Lower leg skin (tissue), 4 donors: ENCODE data around the gene SLC12A3. TPM values are rescaled to one million over a fixed set of nuclear protein-coding genes. Genes with fewer than 3 reads are reported as not detected.

Experiments
- DNase-seq, 2 donors: peaks; one replicate each; pipeline ENCODE4 v3.0.0-alpha.2; 2019; ENCODE audit warnings: low spot score in 2 of 2
- H3K4me3 ChIP-seq: fragments of 200-600 bp; sonication (generic); 2 replicates; pipeline ENCODE4 v1.5.1; 2017; ENCODE audit warnings: mild to moderate bottlenecking, low read depth; ENCODE audit not compliant: poor library complexity, severe bottlenecking
- POLR2A ChIP-seq, 2 donors: fragments of 450-650 bp; IDR thresholded peaks; one replicate each; pipeline ENCODE4 v1.6.1; 2016 to 2017; ENCODE audit warnings: antibody characterized with exemption in 2 of 2, mild to moderate bottlenecking in 1 of 2, moderate library complexity in 1 of 2
- WGBS, 2 donors: methylation state at CpG; one replicate each; pipeline ENCODE4 v1.1.5; 2018; 5-methylcytosine and 5-hydroxymethylcytosine counted together
- intact Hi-C: fragments of 100-400 bp; cut with DNase I; formaldehyde crosslinking; loops from one replicate; pipeline ENCODE4 v1.15.0; 2023; ENCODE audit warnings: low total_unique reads
- total RNA-seq, 4 donors: library from RNA; depleted of rRNA; stranded (reverse); fragments of >200 nt; gene quantifications; one replicate each; pipeline ENCODE4 v1.1.0, GENCODE V29; 2016
- TF ChIP-seq, protein P1 (sequence below), 3 donors: fragments of 450-650 bp; IDR thresholded peaks; one replicate each; pipeline ENCODE4 v1.5.1; 2016; ENCODE audit warnings: antibody characterized with exemption in 3 of 3, mild to moderate bottlenecking in 3 of 3, moderate library complexity in 2 of 3

SLC12A3 gene
- total RNA-seq, 4 donors from 2014 or later = not detected

DNA sequence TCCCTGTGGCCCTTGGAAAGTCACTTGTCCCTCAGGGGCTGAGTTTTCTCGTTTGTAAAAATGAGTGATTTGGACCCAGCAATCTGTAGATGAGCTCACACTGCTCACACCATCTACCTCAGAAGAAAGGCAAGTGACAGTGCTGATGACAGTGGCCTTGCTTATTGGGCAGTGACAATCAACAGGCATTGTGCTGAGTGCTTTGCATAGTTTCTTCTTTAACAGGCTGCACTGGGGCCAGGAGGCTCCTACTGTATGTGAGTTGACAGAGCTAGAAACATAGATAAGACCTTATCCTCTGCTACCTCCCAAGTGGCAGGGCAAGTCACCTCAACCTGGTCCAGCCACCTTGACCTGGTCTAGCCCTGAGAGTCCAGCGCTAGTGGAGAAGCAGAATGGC is 29.7 kb upstream of the SLC12A3 start:
- H3K4me3 ChIP-seq = no peak overlapping the region
- 82 to 85% methylated on average over 2 of the region's 2 CpGs for WGBS, 2 donors
- intact Hi-C loops = no loop called here
- DNase-seq = no peak
- TF ChIP-seq, protein P1, sequence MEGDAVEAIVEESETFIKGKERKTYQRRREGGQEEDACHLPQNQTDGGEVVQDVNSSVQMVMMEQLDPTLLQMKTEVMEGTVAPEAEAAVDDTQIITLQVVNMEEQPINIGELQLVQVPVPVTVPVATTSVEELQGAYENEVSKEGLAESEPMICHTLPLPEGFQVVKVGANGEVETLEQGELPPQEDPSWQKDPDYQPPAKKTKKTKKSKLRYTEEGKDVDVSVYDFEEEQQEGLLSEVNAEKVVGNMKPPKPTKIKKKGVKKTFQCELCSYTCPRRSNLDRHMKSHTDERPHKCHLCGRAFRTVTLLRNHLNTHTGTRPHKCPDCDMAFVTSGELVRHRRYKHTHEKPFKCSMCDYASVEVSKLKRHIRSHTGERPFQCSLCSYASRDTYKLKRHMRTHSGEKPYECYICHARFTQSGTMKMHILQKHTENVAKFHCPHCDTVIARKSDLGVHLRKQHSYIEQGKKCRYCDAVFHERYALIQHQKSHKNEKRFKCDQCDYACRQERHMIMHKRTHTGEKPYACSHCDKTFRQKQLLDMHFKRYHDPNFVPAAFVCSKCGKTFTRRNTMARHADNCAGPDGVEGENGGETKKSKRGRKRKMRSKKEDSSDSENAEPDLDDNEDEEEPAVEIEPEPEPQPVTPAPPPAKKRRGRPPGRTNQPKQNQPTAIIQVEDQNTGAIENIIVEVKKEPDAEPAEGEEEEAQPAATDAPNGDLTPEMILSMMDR (IDR thresholded peaks at IDR 0.05) = no peak
- TF ChIP-seq POLR2A (IDR thresholded peaks at IDR 0.05) = no peak

DNA sequence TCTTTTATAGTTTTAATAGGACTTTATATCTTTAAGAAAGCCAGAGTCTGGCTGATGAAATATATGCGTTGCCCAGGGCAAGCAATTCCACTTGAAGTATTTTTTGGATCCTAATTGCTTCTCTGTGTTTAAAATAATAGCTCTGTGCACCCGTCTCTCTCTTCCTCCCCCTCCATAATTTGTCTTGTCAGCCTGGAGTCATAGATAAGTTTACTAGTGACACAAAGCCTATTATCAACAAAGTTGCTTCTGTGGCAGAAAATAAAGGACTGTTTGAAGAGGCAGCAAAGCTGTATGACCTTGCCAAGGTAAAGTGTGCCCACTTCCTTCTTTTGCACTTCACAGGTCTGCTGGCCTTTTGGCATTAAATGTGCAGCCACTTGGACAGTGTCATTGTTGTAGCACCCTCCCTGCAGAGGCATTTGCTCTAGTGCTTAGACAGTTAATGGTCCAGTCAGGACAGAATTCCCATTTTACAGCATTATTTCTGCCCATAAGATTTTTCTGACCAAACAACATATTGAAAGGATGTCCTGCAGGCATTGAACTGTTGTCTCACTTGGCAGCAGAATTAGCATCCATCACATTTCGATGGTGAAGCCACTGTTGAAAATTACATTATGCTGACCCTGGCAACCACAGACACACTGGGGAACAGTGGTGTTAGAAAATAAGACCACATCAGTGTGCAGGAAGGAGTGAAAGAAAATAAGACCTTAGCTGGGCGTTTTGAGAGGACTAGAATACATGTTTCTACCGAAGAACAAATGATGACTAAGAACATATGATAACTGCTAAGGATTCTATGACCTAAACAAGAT is 28.4 kb upstream of the SLC12A3 start:
- intact Hi-C loops = no loop called here
- H3K4me3 ChIP-seq = no peak overlapping the region
- DNase-seq = no peak
- WGBS, 2 donors = 73 to 77% methylated on average over 5 of the region's 5 CpGs
- TF ChIP-seq, protein P1 (IDR thresholded peaks at IDR 0.05) = no peak
- TF ChIP-seq POLR2A (IDR thresholded peaks at IDR 0.05) = no peak

DNA sequence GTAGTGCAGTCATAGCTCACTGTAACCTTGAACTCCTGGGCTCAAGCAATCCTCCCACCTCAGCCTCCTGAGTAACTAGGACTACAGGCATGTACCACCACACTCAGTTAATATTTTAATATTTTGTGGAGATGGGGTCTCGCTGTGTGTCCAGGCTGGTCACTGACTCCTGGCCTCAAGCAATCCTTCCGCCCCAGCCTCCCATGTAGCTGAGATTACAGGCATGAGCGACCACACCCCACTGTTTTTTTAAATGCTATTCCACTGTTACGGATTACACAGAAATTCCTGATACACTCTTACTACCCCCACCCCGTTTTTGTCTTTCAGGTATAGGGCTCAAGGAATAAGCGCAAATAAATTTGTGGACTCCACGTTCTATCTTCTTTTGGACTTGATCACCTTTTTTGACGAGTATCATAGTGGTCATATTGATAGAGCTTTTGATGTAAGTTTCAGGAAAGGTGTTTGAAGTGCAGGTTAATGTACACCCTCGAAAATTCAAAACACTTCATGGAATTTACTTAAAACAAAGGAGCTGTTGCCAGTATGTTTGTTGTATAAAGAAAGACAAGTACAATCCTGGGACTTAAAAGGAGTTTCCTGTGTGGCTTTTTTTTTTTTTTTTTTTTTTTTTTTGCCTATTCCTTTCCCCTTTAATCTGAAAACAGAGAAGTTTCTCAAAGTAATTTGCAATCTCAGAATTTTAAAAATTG is 26.2 kb upstream of the SLC12A3 start:
- no peak for TF ChIP-seq POLR2A (IDR thresholded peaks at IDR 0.05)
- H3K4me3 ChIP-seq = no peak overlapping the region
- no peak for DNase-seq
- intact Hi-C loops = no loop called here
- 89% methylated on average over 9 of the region's 9 CpGs for WGBS, 2 donors

DNA sequence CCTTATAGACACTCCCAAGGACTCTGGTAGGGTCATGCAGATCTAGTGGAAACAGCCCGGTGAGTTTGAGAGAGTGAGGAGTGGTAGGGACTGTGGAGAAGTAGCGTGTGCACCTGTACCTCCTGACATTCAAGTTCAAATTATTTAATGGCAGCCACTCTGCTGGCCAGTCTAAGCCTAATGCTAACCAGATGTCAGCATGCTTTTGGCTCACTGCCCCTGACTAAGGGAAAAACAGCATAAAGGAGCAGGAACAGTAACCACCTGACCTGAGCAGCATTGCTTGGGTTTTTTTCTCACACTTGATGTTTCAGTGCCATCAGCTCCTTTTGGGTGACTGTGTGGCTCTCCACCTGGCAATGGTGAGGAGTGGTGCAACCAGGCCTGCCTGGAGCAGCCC is 23.8 kb upstream of the SLC12A3 start:
- no peak overlapping the region for H3K4me3 ChIP-seq
- TF ChIP-seq POLR2A (IDR thresholded peaks at IDR 0.05) = no peak
- TF ChIP-seq, protein P1 (IDR thresholded peaks at IDR 0.05) = no peak
- 76 to 85% methylated on average over 2 of the region's 2 CpGs for WGBS, 2 donors
- peak in 1 of 2 donors; percentile 78 for DNase-seq
- intact Hi-C loops = no loop called here

DNA sequence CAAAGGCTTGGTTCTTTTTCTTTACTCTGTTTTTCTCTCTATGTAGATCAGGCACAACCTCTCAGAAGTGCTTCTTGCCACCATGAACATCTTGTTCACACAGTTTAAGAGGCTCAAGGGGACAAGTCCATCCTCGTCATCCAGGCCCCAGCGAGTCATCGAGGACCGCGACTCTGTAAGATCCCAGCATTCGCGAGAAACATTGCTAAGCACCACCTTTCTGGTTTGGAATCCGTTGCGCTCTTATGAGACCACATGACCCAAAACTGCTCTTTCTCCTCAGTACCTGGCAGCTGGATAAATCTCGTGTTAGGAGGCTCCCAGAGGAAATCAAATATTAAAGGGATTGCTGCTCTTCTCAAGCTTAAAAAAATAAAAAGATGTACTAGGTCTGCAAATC is 23.3 kb upstream of the SLC12A3 start:
- intact Hi-C loops = no loop called here
- no peak overlapping the region for H3K4me3 ChIP-seq
- peak in 1 of 2 donors; percentile 75 for DNase-seq
- TF ChIP-seq, protein P1 (IDR thresholded peaks at IDR 0.05) = no peak
- no peak for TF ChIP-seq POLR2A (IDR thresholded peaks at IDR 0.05)
- 92 to 94% methylated on average over 10 of the region's 10 CpGs for WGBS, 2 donors

DNA sequence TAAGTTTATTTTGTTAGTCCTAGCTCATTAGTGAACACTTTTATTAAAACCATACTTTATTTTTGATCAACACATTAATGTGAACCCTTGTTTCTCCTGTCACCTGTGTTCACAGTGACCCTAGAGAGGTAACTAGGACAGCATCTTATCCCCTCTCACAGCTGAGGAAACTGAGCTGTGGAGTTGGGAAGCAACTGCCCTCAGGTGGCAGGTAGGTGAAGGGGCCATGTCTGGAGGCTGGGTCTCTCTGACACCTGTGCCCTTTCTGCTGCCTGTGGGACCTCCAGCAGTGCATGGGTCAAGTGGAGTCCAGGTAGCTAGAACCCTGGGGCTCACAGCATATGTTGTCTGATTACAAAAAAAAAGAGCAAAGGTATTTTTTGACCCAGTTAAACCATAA is 22.9 kb upstream of the SLC12A3 start:
- DNase-seq = peak in 1 of 2 donors; percentile 43
- intact Hi-C loops = no loop called here
- TF ChIP-seq, protein P1 (IDR thresholded peaks at IDR 0.05) = no peak
- no peak for TF ChIP-seq POLR2A (IDR thresholded peaks at IDR 0.05)
- H3K4me3 ChIP-seq = no peak overlapping the region
